Measurements from ENCODE around the gene HOXA6.

HOXA6 gene

GRCh38 chr7:27149842-27150567, 2.4 kb upstream of the HOXA6 start:
- DNase-seq (ENCODE audit: low read depth): no peak

GRCh38 chr7:27148756-27149641, 1.4 kb upstream of the HOXA6 start:
- no peak for DNase-seq (ENCODE audit: low read depth)

- DNase-seq (ENCODE audit: low read depth): no peak
These were observed 619 bp upstream of the HOXA6 start for GRCh38 chr7:27148031-27148755.

- DNase-seq (ENCODE audit: low read depth): no peak
These were observed 929 bp downstream of the HOXA6 start for GRCh38 chr7:27146491-27147198.

- no peak for DNase-seq (ENCODE audit: low read depth)
These were observed 1.6 kb downstream of the HOXA6 start for GRCh38 chr7:27145914-27146412.

DNA sequence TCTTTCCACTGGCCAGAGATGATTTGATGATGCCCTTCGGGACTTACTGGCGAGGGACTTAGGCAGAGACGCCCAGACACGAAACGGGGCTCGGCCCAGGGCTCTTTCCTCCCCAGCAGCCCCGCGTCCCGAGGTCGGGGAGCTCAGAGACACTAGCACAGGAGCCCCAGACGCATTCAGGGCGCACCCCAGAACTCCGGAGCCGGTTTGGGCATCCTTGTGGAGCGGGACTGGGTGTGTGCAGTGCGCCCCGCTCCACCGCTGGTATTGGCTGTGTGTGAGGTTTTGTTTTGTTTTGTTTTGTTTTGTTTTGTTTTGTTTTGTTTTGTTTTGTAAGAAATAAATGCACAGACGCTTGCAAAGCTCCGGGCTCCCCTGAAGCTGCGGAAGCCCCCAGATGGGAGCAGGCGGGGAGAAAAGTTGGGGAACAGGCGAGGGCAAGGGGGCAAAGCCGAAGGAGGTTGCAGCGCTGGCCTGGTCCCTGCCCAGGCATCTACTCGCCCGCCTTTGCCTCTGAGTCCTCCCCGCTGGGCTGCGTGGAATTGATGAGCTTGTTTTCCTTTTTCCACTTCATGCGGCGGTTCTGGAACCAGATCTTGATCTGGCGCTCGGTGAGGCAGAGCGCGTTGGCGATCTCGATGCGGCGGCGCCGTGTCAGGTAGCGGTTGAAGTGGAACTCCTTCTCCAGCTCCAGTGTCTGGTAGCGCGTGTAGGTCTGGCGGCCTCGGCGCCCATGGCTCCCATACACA, 2.2 kb downstream of the HOXA6 start:
- DNase-seq (ENCODE audit: low read depth): no peak

GRCh38 chr7:27144781-27145164, 2.8 kb downstream of the HOXA6 start:
- DNase-seq (ENCODE audit: low read depth): no peak

- DNase-seq (ENCODE audit: low read depth): no peak
These were observed 3.4 kb downstream of the HOXA6 start for GRCh38 chr7:27143950-27144780.

- DNase-seq (ENCODE audit: low read depth): no peak
These were observed 4.3 kb downstream of the HOXA6 start, which contains the start of gene HOXA5 for GRCh38 chr7:27143023-27143949. HOXA5 (minus strand) TSS chr7:27143681; CDS start chr7:27143607, 74 bp downstream.

GRCh38 chr7:27142580-27143022, 5.0 kb downstream of the HOXA6 start:
- no peak for DNase-seq (ENCODE audit: low read depth)

GRCh38 chr7:27141923-27142579, 5.5 kb downstream of the HOXA6 start:
- no peak for DNase-seq (ENCODE audit: low read depth)

DNA sequence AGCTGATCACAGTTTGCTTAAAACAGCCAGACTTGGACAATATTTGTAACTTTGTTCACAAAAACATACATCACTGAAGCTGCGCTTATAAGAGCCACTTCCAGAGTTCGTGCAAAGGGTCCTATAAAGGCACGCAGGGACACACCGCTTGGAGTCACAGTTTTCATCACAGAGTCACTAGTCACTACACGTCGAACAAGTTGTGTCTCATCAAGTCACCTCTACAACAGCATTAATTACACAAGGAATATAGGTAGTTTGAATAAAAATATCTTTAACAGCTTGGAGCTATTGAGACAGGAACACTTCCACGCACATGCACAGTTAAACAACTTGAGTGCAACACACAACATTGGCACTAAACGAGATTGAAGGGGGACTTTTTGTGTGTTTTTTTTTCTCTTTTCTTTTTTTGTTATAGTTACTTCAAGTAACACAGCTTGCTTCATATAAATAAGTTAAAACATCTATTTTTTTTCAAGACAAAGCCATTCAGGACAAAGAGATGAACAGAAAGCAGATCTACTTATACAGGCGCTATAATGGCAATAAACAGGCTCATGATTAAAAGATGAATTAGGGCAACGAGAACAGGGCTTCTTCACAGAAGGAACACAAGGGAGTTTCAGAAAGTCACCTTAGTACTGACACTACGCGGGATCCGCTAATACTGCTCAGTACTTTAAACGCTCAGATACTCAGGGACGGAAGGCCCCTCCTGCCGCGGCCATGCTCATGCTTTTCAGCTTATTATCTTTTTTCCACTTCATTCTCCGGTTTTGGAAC, 6.2 kb downstream of the HOXA6 start:
- DNase-seq (ENCODE audit: low read depth): no peak

GRCh38 chr7:27140126-27140857, 7.3 kb downstream of the HOXA6 start:
- DNase-seq (ENCODE audit: low read depth): no peak

GRCh38 chr7:27139334-27140125, 8.0 kb downstream of the HOXA6 start:
- DNase-seq (ENCODE audit: low read depth): no peak

- DNase-seq (ENCODE audit: low read depth): no peak
These were observed 8.6 kb downstream of the HOXA6 start for GRCh38 chr7:27138985-27139333.

- DNase-seq (ENCODE audit: low read depth): no peak
These were observed 9.1 kb downstream of the HOXA6 start for GRCh38 chr7:27138472-27138871.
